GM12892 (cell line): ENCODE results near the gene RNPC3. TPM values are rescaled to one million over a fixed set of nuclear protein-coding genes. Genes with fewer than 3 reads are reported as not detected.
A peak's percentile ranks its signal among the peaks of the same experiment; 100 is the strongest.

Experiments used
- DNase-seq: peaks from one replicate; pipeline ENCODE4 v3.0.0; 2011; ENCODE audit not compliant: insufficient read length
- FAIRE-seq: peaks from 2 replicates; lab custom pipeline; 2011; peaks lifted over from hg19 to GRCh38; lab: Jason Lieb, UNC
- POLR2A ChIP-seq: IDR thresholded peaks from 2 replicates; pipeline ENCODE4 v1.6.1; 2011; ENCODE audit warnings: low read depth, low read length, control low read depth
- POLR2AphosphoS5 ChIP-seq: IDR thresholded peaks from 2 replicates; pipeline ENCODE4 v1.6.1; 2011; ENCODE audit warnings: low read depth, low read length, control low read depth
- TAF1 ChIP-seq: IDR thresholded peaks from 2 replicates; pipeline ENCODE4 v1.6.1; 2011; ENCODE audit warnings: low read depth, mild to moderate bottlenecking, control low read depth, low read length, borderline replicate concordance
- polyA plus RNA-seq: library from polyadenylated mRNA; unstranded; fragments of >200 nt; gene quantifications from one replicate; pipeline ENCODE4 v1.2.1, GENCODE V29; 2012; ENCODE audit warnings: missing spikeins, inconsistent platforms; ENCODE audit not compliant: missing spikeins

RNPC3 gene, protein sequence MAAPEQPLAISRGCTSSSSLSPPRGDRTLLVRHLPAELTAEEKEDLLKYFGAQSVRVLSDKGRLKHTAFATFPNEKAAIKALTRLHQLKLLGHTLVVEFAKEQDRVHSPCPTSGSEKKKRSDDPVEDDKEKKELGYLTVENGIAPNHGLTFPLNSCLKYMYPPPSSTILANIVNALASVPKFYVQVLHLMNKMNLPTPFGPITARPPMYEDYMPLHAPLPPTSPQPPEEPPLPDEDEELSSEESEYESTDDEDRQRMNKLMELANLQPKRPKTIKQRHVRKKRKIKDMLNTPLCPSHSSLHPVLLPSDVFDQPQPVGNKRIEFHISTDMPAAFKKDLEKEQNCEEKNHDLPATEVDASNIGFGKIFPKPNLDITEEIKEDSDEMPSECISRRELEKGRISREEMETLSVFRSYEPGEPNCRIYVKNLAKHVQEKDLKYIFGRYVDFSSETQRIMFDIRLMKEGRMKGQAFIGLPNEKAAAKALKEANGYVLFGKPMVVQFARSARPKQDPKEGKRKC
- 29.2 TPM for polyA plus RNA-seq

DNA sequence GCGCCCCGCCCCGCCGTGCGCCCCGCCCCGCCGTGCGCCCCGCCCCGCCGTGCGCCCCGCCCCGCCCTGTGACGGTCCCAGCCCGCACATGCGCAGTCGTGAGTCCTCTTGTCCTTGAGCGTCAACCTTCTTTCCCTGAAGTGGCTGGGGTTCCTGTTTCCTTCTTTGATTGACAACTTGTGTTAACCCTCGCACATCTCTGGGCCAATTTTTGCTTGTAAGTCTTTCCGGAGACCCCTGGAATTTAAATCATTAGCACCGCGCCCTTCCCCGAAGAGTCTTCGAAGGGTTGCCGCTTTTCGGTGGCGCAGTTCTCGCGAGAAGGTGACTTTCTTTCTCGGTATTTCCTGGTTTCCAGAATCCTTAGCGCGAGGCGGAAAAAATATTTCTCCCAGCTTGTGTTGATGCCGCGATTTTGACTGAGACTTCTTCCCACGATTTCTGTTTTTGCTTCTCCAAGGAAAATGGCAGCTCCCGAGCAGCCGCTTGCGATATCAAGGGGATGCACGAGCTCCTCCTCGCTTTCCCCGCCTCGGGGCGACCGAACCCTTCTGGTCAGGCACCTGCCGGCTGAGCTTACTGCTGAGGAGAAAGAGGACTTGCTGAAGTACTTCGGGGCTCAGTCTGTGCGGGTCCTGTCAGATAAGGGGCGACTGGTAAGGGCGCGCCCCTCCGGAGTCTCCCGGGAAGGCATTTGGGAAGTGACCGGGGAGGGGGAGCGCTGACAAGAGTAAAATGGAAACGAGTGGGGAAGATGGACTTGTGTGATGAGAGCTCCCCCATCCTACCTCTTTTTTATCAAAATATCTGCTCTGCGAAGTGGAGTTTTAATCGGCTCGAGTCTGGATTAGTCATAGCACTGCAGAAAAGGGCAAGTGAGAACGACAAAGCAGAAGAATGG lies at the start of gene RNPC3:
RNPC3 (plus strand) TSS at position 93 of the 901 bp plus-strand sequence; CDS start at position 465, 372 bp downstream.
- peak; percentile 55; the same call in 1 of the 2 replicates for TF ChIP-seq POLR2AphosphoS5
- peak; percentile 37; the same call in 1 of the 2 replicates for TF ChIP-seq TAF1
- peak; percentile 63; the same call in 1 of the 2 replicates for TF ChIP-seq POLR2A
- FAIRE-seq (peak; percentile 94), DNase-seq (peak; percentile 31)

DNA sequence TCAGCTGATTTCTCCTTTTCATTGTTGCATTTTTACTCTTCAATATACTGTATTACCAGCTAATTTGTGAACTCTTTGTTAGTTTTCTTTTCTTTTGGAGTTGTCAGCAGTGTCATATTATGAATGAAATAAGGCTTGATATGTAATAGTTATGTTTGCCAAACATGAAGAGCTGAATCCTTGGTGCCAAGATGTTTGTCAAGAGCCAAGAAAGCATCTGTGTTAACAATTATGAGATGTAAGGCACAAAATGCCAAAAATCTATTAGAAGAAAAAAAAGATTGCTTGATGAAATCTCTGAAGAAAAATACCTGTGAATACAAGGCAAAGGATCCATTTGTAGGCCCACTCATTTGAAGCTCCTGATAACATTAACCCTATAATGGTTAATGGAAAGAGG lies 48.4 kb upstream of the RNPC3 start:
- FAIRE-seq (no peak), DNase-seq (no peak)
- TF ChIP-seq POLR2A (no peak), POLR2AphosphoS5 (no peak), TAF1 (no peak)

GRCh38 chr1:103489935-103490334 lies 35.6 kb upstream of the RNPC3 start:
- DNase-seq (no peak), FAIRE-seq (no peak)
- TF ChIP-seq TAF1 (no peak), POLR2AphosphoS5 (no peak), POLR2A (no peak)

- no peak for DNase-seq
Observed at GRCh38 chr1:103492003-103492625, 33.4 kb upstream of the RNPC3 start.

DNA sequence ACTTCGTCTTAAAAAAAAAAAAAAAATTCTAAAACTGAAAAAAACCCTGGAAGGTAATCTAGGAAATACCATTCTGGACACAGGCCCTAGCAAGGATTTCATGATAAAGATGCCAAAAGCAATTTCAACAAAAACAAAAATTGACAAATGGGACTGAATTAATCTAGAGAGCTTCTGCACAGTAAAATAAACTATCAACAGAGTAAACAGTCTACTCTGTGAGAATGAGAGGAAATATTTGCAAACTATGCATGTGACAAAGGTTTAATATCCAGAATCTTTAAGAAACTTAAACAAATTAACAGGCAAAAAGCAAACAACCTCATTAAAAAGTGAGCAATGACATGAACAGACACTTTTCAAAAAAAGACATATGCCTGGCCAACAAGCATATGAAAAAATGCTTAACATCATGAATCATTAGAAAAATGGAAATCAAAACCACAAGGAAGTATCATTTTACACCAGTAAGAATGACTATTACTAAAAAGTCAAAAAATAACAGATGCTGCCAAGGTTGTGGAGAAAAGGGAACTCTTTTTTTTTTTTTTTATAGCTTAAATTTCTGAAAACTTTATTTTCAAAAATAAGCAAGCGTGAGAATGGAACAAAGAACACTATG lies 29.4 kb upstream of the RNPC3 start:
- no peak for DNase-seq
- no peak for TF ChIP-seq POLR2A
- no peak for TF ChIP-seq TAF1
- no peak for TF ChIP-seq POLR2AphosphoS5
- FAIRE-seq, result no peak

More at GRCh38 chr1:103492003-103492625, 33.4 kb upstream of the RNPC3 start:
- TF ChIP-seq POLR2A (no peak), TAF1 (no peak), POLR2AphosphoS5 (no peak)
- no peak for FAIRE-seq

- TF ChIP-seq TAF1 (no peak), POLR2A (no peak), POLR2AphosphoS5 (no peak)
- FAIRE-seq, result no peak
- DNase-seq, result no peak
Observed at GRCh38 chr1:103497404-103497803, 28.1 kb upstream of the RNPC3 start.

DNA sequence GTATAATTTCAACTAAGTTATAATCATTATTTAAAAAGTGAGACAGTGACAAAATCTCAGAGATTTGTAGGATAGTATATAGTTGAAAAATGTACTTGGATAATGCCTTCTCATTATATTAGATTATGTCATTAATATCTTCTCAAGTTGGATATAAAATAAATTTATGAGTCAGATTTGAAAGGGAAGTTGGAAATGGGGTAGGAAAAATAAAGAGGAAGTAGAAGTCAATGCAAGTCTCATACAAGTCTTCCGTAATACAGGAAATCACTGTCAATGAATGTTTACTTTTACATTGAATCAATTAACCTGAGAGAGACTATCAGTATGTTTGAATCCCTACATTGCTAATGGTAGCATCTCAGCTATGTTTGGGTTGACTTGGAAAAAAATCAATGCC lies 16.2 kb upstream of the RNPC3 start:
- TF ChIP-seq TAF1 (no peak), POLR2A (no peak), POLR2AphosphoS5 (no peak)
- DNase-seq (no peak), FAIRE-seq (no peak)

GRCh38 chr1:103513711-103514110 lies 11.8 kb upstream of the RNPC3 start:
- DNase-seq (no peak), FAIRE-seq (no peak)
- TF ChIP-seq POLR2A, result no peak
- no peak for TF ChIP-seq POLR2AphosphoS5
- TF ChIP-seq TAF1, result no peak

GRCh38 chr1:103514920-103515503 lies 10.5 kb upstream of the RNPC3 start:
- DNase-seq, result no peak
- FAIRE-seq, result peak; percentile 80
- TF ChIP-seq TAF1 (no peak), POLR2A (no peak), POLR2AphosphoS5 (no peak)

DNA sequence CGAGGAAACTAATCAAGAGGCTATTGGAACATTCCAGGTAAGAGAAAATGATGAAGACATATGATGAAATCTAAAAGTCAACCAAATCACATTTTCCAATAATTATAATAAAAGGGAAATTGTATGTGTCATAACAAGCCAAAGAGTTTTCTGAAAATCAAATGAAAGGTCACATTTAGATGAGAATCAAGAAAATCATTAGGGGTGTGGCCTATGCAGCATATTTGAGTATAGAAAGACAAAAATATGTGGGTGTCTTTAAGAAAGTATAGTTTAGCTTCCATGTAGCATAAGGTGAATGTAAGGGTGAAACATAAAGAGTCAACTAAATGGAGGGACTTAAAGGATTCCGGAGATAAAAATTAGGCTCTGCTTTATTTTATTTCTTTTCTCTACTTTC lies 9.2 kb upstream of the RNPC3 start:
- FAIRE-seq (no peak), DNase-seq (no peak)
- no peak for TF ChIP-seq TAF1
- TF ChIP-seq POLR2A, result no peak
- TF ChIP-seq POLR2AphosphoS5, result no peak
